Suppressor macrophage (primary cell): ENCODE data around the gene WDR1.

Experiments
- DNase-seq, 4 experiments: peaks; one replicate each; pipeline ENCODE4 v3.0.0-alpha.2; 2020 to 2022

Gene WDR1

GRCh38 chr4:10113362-10114047 lies 3.1 kb downstream of the WDR1 start:
- DNase-seq = no peak

GRCh38 chr4:10112658-10113284 lies 3.8 kb downstream of the WDR1 start:
- DNase-seq = no peak

GRCh38 chr4:10111067-10111801 lies 5.4 kb downstream of the WDR1 start:
- DNase-seq = no peak

GRCh38 chr4:10109995-10110670 lies 6.5 kb downstream of the WDR1 start:
- no peak for DNase-seq

GRCh38 chr4:10108818-10109783 lies 7.5 kb downstream of the WDR1 start:
- no peak for DNase-seq

GRCh38 chr4:10108391-10108790 lies 8.2 kb downstream of the WDR1 start:
- DNase-seq = no peak

- DNase-seq = no peak
Measured at GRCh38 chr4:10107111-10108091, 9.2 kb downstream of the WDR1 start.

GRCh38 chr4:10106421-10107039 lies 10.1 kb downstream of the WDR1 start:
- peak; percentile 87 to 95 (median 88) for DNase-seq

GRCh38 chr4:10105920-10106319 lies 10.7 kb downstream of the WDR1 start:
- DNase-seq = no peak

GRCh38 chr4:10105421-10105820 lies 11.2 kb downstream of the WDR1 start:
- DNase-seq = no peak

- no peak for DNase-seq
Measured at GRCh38 chr4:10104991-10105276, 11.7 kb downstream of the WDR1 start.

GRCh38 chr4:10104211-10104990 lies 12.2 kb downstream of the WDR1 start:
- DNase-seq = no peak

- no peak for DNase-seq
Measured at GRCh38 chr4:10102474-10103332, 13.9 kb downstream of the WDR1 start.

GRCh38 chr4:10101671-10102473 lies 14.7 kb downstream of the WDR1 start:
- DNase-seq = no peak

GRCh38 chr4:10100734-10101216 lies 15.8 kb downstream of the WDR1 start:
- DNase-seq = peak; percentile 84 to 91 (median 90)

GRCh38 chr4:10099499-10100325 lies 16.9 kb downstream of the WDR1 start:
- DNase-seq = no peak

- peak; percentile 29 to 58 (median 49) for DNase-seq
Measured at GRCh38 chr4:10098780-10099160, 17.8 kb downstream of the WDR1 start.
